SK-N-SH treated with all-trans-retinoic acid at 6 μM for 48 hours (cell line): ENCODE data around the gene SHROOM1.

Source experiments
- ARNTL ChIP-seq: fragments of 450-650 bp; formaldehyde crosslinking; IDR thresholded peaks from 2 replicates; pipeline ENCODE4 v1.5.0; 2020; ENCODE audit warnings: low read depth, mild to moderate bottlenecking, moderate library complexity, borderline replicate concordance
- BACH2 ChIP-seq: fragments of 250-450 bp; sonication (Bioruptor Pico); IDR thresholded peaks from 2 replicates; pipeline ENCODE4 v1.9.0; 2021; ENCODE audit warnings: mild to moderate bottlenecking, borderline replicate concordance
- CSDC2 ChIP-seq: fragments of 250-450 bp; sonication (Bioruptor Pico); IDR thresholded peaks from 2 replicates; pipeline ENCODE4 v1.5.0; 2020; ENCODE audit warnings: mild to moderate bottlenecking, moderate library complexity
- POU6F1 ChIP-seq: fragments of 250-450 bp; sonication (Bioruptor Pico); IDR thresholded peaks from 2 replicates; pipeline ENCODE4 v1.8.0; 2021; ENCODE audit warnings: low read depth, mild to moderate bottlenecking, moderate library complexity, borderline replicate concordance
- PPARA ChIP-seq: fragments of 250-450 bp; sonication (Bioruptor Pico); IDR thresholded peaks from 2 replicates; pipeline ENCODE4 v1.5.0; 2020; ENCODE audit warnings: mild to moderate bottlenecking, borderline replicate concordance
- TCF4 ChIP-seq: fragments of 250-450 bp; sonication (Bioruptor Pico); IDR thresholded peaks from 2 replicates; pipeline ENCODE4 v1.8.0; 2021; ENCODE audit warnings: mild to moderate bottlenecking, moderate library complexity, borderline replicate concordance
- TSHZ2 ChIP-seq: fragments of 250-450 bp; sonication (Bioruptor Pico); IDR thresholded peaks from 2 replicates; pipeline ENCODE4 v1.5.0; 2020; ENCODE audit warnings: mild to moderate bottlenecking, moderate library complexity
- ZFP30 ChIP-seq: fragments of 450-650 bp; formaldehyde crosslinking; IDR thresholded peaks from 2 replicates; pipeline ENCODE4 v1.5.0; 2022; ENCODE audit warnings: mild to moderate bottlenecking, moderate library complexity
- ZNF8 ChIP-seq: fragments of 450-650 bp; formaldehyde crosslinking; IDR thresholded peaks from 2 replicates; pipeline ENCODE4 v1.5.0; 2020; ENCODE audit warnings: mild to moderate bottlenecking, moderate library complexity

GRCh38 chr5:132825033-132825833, 5.2 kb downstream of the SHROOM1 start:
- TF ChIP-seq ARNTL (CRISPR knock-in tag) (no peak), ZNF8 (CRISPR knock-in tag) (no peak), TSHZ2 (no peak), ZFP30 (CRISPR knock-in tag) (no peak), CSDC2 (no peak), POU6F1 (CRISPR knock-in tag) (no peak), BACH2 (CRISPR knock-in tag) (no peak), TCF4 (CRISPR knock-in tag) (no peak), PPARA (CRISPR knock-in tag) (no peak)
